Inferior parietal cortex (tissue), 1 donor: ENCODE measurements around the gene RIT1.

Experiments used
- DNase-seq: peaks from one replicate; pipeline ENCODE4 v3.0.0-alpha.2; 2016; ENCODE audit errors: extremely low spot score

The RIT1 gene

GRCh38 chr1:155911156-155912055 is at the start of gene RIT1:
TSS of gene RIT1 (minus strand) at chr1:155911349. CDS start at chr1:155910761, 588 bp downstream.
- DNase-seq: peak; percentile 73

GRCh38 chr1:155960081-155960745 is 49.1 kb upstream of the RIT1 start:
- DNase-seq: peak; percentile 70

GRCh38 chr1:155957411-155957915 is 46.3 kb upstream of the RIT1 start:
- no peak for DNase-seq

- DNase-seq: no peak
Observed at GRCh38 chr1:155954645-155955044, 43.5 kb upstream of the RIT1 start.

- DNase-seq: no peak
Observed at GRCh38 chr1:155952505-155952890, 41.3 kb upstream of the RIT1 start.

- DNase-seq: no peak
Observed at GRCh38 chr1:155951753-155952504, 40.8 kb upstream of the RIT1 start.

GRCh38 chr1:155950829-155951228 is 39.7 kb upstream of the RIT1 start:
- no peak for DNase-seq

- no peak for DNase-seq
Observed at GRCh38 chr1:155947741-155948140, 36.6 kb upstream of the RIT1 start.

- no peak for DNase-seq
Observed at GRCh38 chr1:155947292-155947691, 36.1 kb upstream of the RIT1 start.

GRCh38 chr1:155946633-155947219 is 35.6 kb upstream of the RIT1 start:
- DNase-seq: no peak

GRCh38 chr1:155944444-155944799 is 33.3 kb upstream of the RIT1 start:
- no peak for DNase-seq

GRCh38 chr1:155942578-155943141 is 31.5 kb upstream of the RIT1 start:
- no peak for DNase-seq

GRCh38 chr1:155941845-155942531 is 30.8 kb upstream of the RIT1 start:
- no peak for DNase-seq

GRCh38 chr1:155940993-155941844 is 30.1 kb upstream of the RIT1 start, which contains the start of gene RXFP4:
TSS of gene RXFP4 (plus strand) at chr1:155941638. CDS start at chr1:155941710, 72 bp downstream.
- DNase-seq: no peak

- no peak for DNase-seq
Observed at GRCh38 chr1:155940482-155940992, 29.4 kb upstream of the RIT1 start.

- DNase-seq: peak; percentile 81
Observed at GRCh38 chr1:155938220-155938627, 27.1 kb upstream of the RIT1 start.

GRCh38 chr1:155934936-155935590 is 23.9 kb upstream of the RIT1 start:
- DNase-seq: no peak

- peak; percentile 100 for DNase-seq
Observed at GRCh38 chr1:155934097-155934935, 23.2 kb upstream of the RIT1 start, which contains the start of gene KHDC4. TSS of gene KHDC4 (minus strand) at chr1:155934413. CDS start at chr1:155934373, 40 bp downstream.
